ENCODE results near the gene RAB9A.

DNA sequence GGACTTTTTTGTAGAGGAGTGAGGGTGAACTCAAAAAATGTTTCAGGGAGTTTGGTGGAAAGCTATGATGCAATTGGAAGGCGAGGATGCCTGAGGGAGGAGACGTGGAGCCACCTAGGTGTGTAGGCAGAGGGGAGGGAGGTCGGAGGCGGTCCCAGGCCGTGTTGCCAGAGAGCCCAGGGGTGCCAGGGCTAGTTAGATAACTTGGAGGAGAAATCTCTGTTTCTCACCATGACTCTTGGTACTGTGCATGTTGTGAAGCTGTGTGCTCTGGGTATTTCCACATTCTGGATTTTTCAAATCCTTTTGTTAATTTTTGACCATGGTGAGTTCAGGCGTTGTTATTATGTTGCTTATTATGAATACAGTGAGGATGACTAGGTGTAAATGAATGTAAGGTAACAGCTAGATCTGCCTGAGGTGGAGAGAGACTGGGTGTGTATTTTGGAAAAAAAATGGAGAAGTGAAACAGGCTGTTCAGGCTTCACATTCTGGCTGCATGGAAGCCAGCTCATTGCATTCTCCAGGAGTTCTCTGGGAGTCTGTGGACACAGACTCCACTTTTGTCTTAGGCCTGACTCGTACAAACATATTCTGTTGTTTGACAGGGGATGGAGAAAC is 4.5 kb downstream of the RAB9A start:
- TF ChIP-seq BHLHE40 (IDR thresholded peaks at IDR 0.05; ENCODE audit: borderline replicate concordance) (no peak), LEF1 (IDR thresholded peaks at IDR 0.05; ENCODE audit: borderline replicate concordance) (no peak)

Data from HEK293T (cell line).